SK-N-SH (cell line): ENCODE measurements around the gene LRRC56. TPM values are rescaled to one million over a fixed set of nuclear protein-coding genes. Genes with fewer than 3 reads are reported as not detected.
A peak's percentile ranks its signal among the peaks of the same experiment; 100 is the strongest.

Experiments
- CTCF ChIA-PET: fragments of 300-600, 350-600 bp; formaldehyde crosslinking; extraction: SDS; loops from one replicate; lab custom pipeline; 2021; lab: Yijun Ruan, JAX
- POLR2A ChIA-PET: fragments of 350-600 bp; sonication (Branson Sonifier 250); formaldehyde crosslinking; extraction: SDS; loops from one replicate; lab custom pipeline; 2020; ENCODE audit warnings: antibody characterized with exemption, inconsistent platforms; lab: Yijun Ruan, JAX
- DNase-seq: peaks from one replicate; pipeline ENCODE4 v3.0.0; 2012
- H2AFZ ChIP-seq: fragments of 200-600 bp; sonication (generic); 2 replicates; pipeline ENCODE4 v1.8.1; 2016; ENCODE audit warnings: antibody characterized with exemption, mild to moderate bottlenecking, low read depth
- H3F3A ChIP-seq: fragments of 200-600 bp; sonication (generic); replicated peaks from 2 replicates; pipeline ENCODE3; 2016; ENCODE audit warnings: antibody characterized with exemption, mild to moderate bottlenecking; ENCODE audit not compliant: insufficient read depth
- H3K27ac ChIP-seq, 2 experiments: fragments of 200-500 bp in 1 of 2; fragments of 200-600 bp in 1 of 2; sonication (Bioruptor generic) in 1 of 2; sonication (generic), shearing (Covaris generic) in 1 of 2; 2 replicates each; pipeline versions ENCODE4 v1.5.1 to v1.6.1; 2014 to 2016; ENCODE audit warnings: low read depth in 2 of 2, inconsistent platforms in 1 of 2, low read length in 1 of 2, mild to moderate bottlenecking in 1 of 2, mixed read lengths in 1 of 2
- H3K27me3 ChIP-seq: fragments of 200-600 bp; sonication (generic), shearing (Covaris generic); 2 replicates; pipeline ENCODE4 v1.6.1; 2016; ENCODE audit warnings: mixed run types; ENCODE audit not compliant: insufficient read depth
- H3K36me3 ChIP-seq, 2 experiments: fragments of 200-500 bp in 1 of 2; fragments of 200-600 bp in 1 of 2; sonication (Bioruptor generic) in 1 of 2; sonication (generic) in 1 of 2; replicated peaks in 1 of 2; 2 replicates each; pipeline versions ENCODE3 to v1.5.1; 2014 to 2016; ENCODE audit warnings: low read length in 1 of 2, mild to moderate bottlenecking in 1 of 2; ENCODE audit not compliant: insufficient read depth in 2 of 2, control insufficient read depth in 1 of 2
- H3K4me1 ChIP-seq, 2 experiments: fragments of 200-500 bp in 1 of 2; fragments of 200-600 bp in 1 of 2; sonication (Bioruptor generic) in 1 of 2; sonication (generic), shearing (Covaris generic) in 1 of 2; 2 replicates each; pipeline versions ENCODE4 v1.5.1 to v1.6.1; 2014 to 2016; ENCODE audit warnings: low read depth in 1 of 2, low read length in 1 of 2, mixed run types in 1 of 2; ENCODE audit not compliant: insufficient read depth in 2 of 2, control insufficient read depth in 1 of 2
- H3K4me2 ChIP-seq: fragments of 200-600 bp; sonication (generic), shearing (Covaris generic); 2 replicates; pipeline ENCODE4 v1.6.1; 2017; ENCODE audit warnings: mixed run types
- H3K4me3 ChIP-seq, 2 experiments: fragments of 200-500 bp in 1 of 2; fragments of 200-600 bp in 1 of 2; sonication (Bioruptor generic) in 1 of 2; sonication (generic), shearing (Covaris generic) in 1 of 2; 2 replicates each; pipeline versions ENCODE4 v1.5.1 to v1.8.1; 2014 to 2016; ENCODE audit warnings: low read depth in 2 of 2, inconsistent platforms in 1 of 2, low read length in 1 of 2, mild to moderate bottlenecking in 1 of 2, mixed read lengths in 1 of 2, moderate library complexity in 1 of 2
- H3K79me2 ChIP-seq: fragments of 200-600 bp; sonication (generic); 2 replicates; pipeline ENCODE4 v1.8.1; 2017; ENCODE audit warnings: mild to moderate bottlenecking; ENCODE audit not compliant: insufficient read depth
- H3K9ac ChIP-seq: fragments of 200-600 bp; sonication (generic); 2 replicates; pipeline ENCODE4 v1.6.1; 2017; ENCODE audit warnings: mixed run types
- H3K9me2 ChIP-seq: fragments of 200-600 bp; sonication (generic); 2 replicates; pipeline ENCODE4 v1.6.1; 2017; ENCODE audit warnings: mixed run types
- H3K9me3 ChIP-seq: fragments of 200-600 bp; sonication (generic); 2 replicates; pipeline ENCODE4 v1.6.1; 2017; ENCODE audit warnings: mixed run types, mild to moderate bottlenecking, moderate library complexity
- H4K20me1 ChIP-seq: fragments of 200-600 bp; sonication (generic); 2 replicates; pipeline ENCODE4 v1.6.1; 2017; ENCODE audit warnings: mild to moderate bottlenecking, mixed run types; ENCODE audit not compliant: insufficient read depth
- MAX ChIP-seq: IDR thresholded peaks from 2 replicates; pipeline ENCODE4 v1.4.0; 2012; ENCODE audit warnings: low read depth
- MEF2A ChIP-seq: IDR thresholded peaks from 2 replicates; pipeline ENCODE4 v1.4.0; 2012; ENCODE audit warnings: low read depth, borderline replicate concordance
- MXI1 ChIP-seq: IDR thresholded peaks from 2 replicates; pipeline ENCODE4 v1.6.1; 2012; ENCODE audit warnings: mild to moderate bottlenecking, low read depth, low read length, improper control_type of control experiment
- NRF1 ChIP-seq: IDR thresholded peaks from 2 replicates; pipeline ENCODE4 v1.6.1; 2012; ENCODE audit warnings: low read depth, mild to moderate bottlenecking, low read length
- USF1 ChIP-seq: IDR thresholded peaks from 2 replicates; pipeline ENCODE4 v1.4.0; 2012; ENCODE audit warnings: low read depth, borderline replicate concordance
- WGBS: methylation state at CpG from one replicate; pipeline ENCODE4 v1.1.6; 2017; ENCODE audit warnings: low lambda C conversion rate; 5-methylcytosine and 5-hydroxymethylcytosine counted together
- polyA plus RNA-seq, 3 experiments: library from polyadenylated mRNA; depleted of rRNA; stranded (reverse); fragments of >200 nt; gene quantifications; 2 replicates each; pipeline ENCODE4 v1.2.3, GENCODE V29; 2012

The LRRC56 gene
- polyA plus RNA-seq, 1 of the 3 experiments (the other 2 are of a cell fraction) = 1.2 TPM

GRCh38 chr11:567011-567628 is 29.8 kb downstream of the LRRC56 start:
- H2AFZ ChIP-seq = no peak overlapping the region
- ChIA-PET POLR2A (interaction anchor here (0.9 to 3.0 kb wide), 2 partner anchors 9 to 10 kb away, joined by 3 to 9 read pairs; partner anchors contain the start of gene PHRF1), CTCF (interaction anchor here (1.3 to 6.8 kb wide), 4 partner anchors 12 to 156 kb away, joined by 3 to 41 read pairs (median 4); no protein-coding TSS in a partner anchor)
- H4K20me1 ChIP-seq = no peaks in the 10 kb centered on the region
- peak overlapping the region; percentile 72 to 88 for H3K4me3 ChIP-seq
- peak overlapping the region; percentile 94 for H3K4me2 ChIP-seq
- no peak for DNase-seq
- no peaks in the 10 kb centered on the region for H3K9me3 ChIP-seq
- no peaks in the 10 kb centered on the region for H3K27me3 ChIP-seq
- H3F3A ChIP-seq = peaks cover 6% of the 10 kb centered on the region
- H3K4me1 ChIP-seq = peaks cover 6 to 27% of the 10 kb centered on the region in 2 experiments; a peak in 2 of 4 replicates
- H3K79me2 ChIP-seq = peaks cover 11% of the 10 kb centered on the region; the same call in 1 of the 2 replicates
- no peak overlapping the region; a peak in 1 of 4 replicates for H3K27ac ChIP-seq
- peak overlapping the region; percentile 67 for H3K9ac ChIP-seq
- no peaks in the 10 kb centered on the region for H3K9me2 ChIP-seq
- TF ChIP-seq MAX (no peak), MEF2A (no peak)
- TF ChIP-seq, all 33 proteins: peak for 0
- WGBS = 96% methylated on average over 4 of the region's 18 CpGs
- H3K36me3 ChIP-seq = no peaks in the 10 kb centered on the region

- peak overlapping the region; percentile 94 for H3K4me2 ChIP-seq
- CTCF ChIA-PET = interaction anchor here (1.0 to 6.8 kb wide), 3 partner anchors 12 to 155 kb away, joined by 3 to 41 read pairs (median 4); no protein-coding TSS in a partner anchor
- no peaks in the 10 kb centered on the region for H3K27me3 ChIP-seq
- H4K20me1 ChIP-seq = no peaks in the 10 kb centered on the region
- no peaks in the 10 kb centered on the region for H3K9me3 ChIP-seq
- H2AFZ ChIP-seq = peak overlapping the region; percentile 68; the same call in 1 of the 2 replicates
- peak overlapping the region in 1 of 2 experiments; percentile 74; a peak in 1 of 4 replicates for H3K27ac ChIP-seq
- 33% methylated on average over 10 of the region's 41 CpGs for WGBS
- POLR2A ChIA-PET = interaction anchor here (0.9 to 3.0 kb wide), 3 partner anchors 8 to 61 kb away, joined by 3 to 9 read pairs (median 3); partner anchors contain the start of genes PHRF1 and RNH1
- H3K9ac ChIP-seq = peak overlapping the region; percentile 67
- H3F3A ChIP-seq = peaks cover 6% of the 10 kb centered on the region
- TF ChIP-seq NRF1 (0 out of 2 replicates have a peak, but pooled peaks have one; percentile 7), USF1 (no peak), MXI1 (peak; percentile 13; the same call in 1 of the 2 replicates)
- no peaks in the 10 kb centered on the region for H3K36me3 ChIP-seq
- DNase-seq = no peak
- H3K79me2 ChIP-seq = peaks cover 11% of the 10 kb centered on the region; the same call in 1 of the 2 replicates
- H3K4me3 ChIP-seq = peak overlapping the region; percentile 72 to 88
- H3K9me2 ChIP-seq = no peaks in the 10 kb centered on the region
- H3K4me1 ChIP-seq = peaks cover 6 to 26% of the 10 kb centered on the region in 2 experiments; a peak in 2 of 4 replicates
Measured at GRCh38 chr11:567629-568292, 30.4 kb downstream of the LRRC56 start.
